Activated T-cell treated with anti-CD3 and anti-CD28 coated beads, Interleukin-2, amount 50 U/mL, for 4 hours (primary cell): ENCODE results near the gene MAPK1. TPM values are rescaled to one million over a fixed set of nuclear protein-coding genes. Genes with fewer than 3 reads are reported as not detected.
"Not testable (repeated sequence)": the region's sequence is repeated elsewhere in the genome, so short reads cannot be mapped to it uniquely, and the experiment has no call there.

ENCODE experiments used
- ATAC-seq, 2 donors: fragments of 200-7000 bp; cut with Tn5 transposase; one replicate each; pipeline ENCODE4 v1.10.0; 2021
- DNase-seq: peaks from one replicate; pipeline ENCODE4 v3.0.0-alpha.2; 2020
- H3K27me3 Mint-ChIP-seq: one replicate; pipeline ENCODE4 v1.8.0; 2021; ENCODE audit warnings: low read depth, mixed read lengths
- H3K36me3 Mint-ChIP-seq: one replicate; pipeline ENCODE4 v1.8.0; 2022; ENCODE audit warnings: mixed read lengths; ENCODE audit not compliant: insufficient read depth
- H3K4me1 Mint-ChIP-seq: one replicate; pipeline ENCODE4 v1.8.0; 2021; ENCODE audit warnings: low read depth, mixed read lengths
- H3K4me3 Mint-ChIP-seq: one replicate; pipeline ENCODE4 v1.8.0; 2021; ENCODE audit warnings: mild to moderate bottlenecking, moderate library complexity, mixed read lengths
- H3K9me3 Mint-ChIP-seq: one replicate; pipeline ENCODE4 v1.8.0; 2021; ENCODE audit warnings: mixed read lengths
- total RNA-seq, 3 donors: library from RNA; stranded (reverse); gene quantifications; one replicate each; pipeline ENCODE4 v1.2.1, GENCODE V29; 2021

The MAPK1 gene
- total RNA-seq, 3 donors from 2014 or later, result 136 to 165 (median 138) TPM

GRCh38 chr22:21761994-21762680, 105.3 kb downstream of the MAPK1 start:
- no peak for ATAC-seq
- peak overlapping the region; percentile 12 for H3K4me3 Mint-ChIP-seq
- H3K4me1 Mint-ChIP-seq, result peaks cover 67% of the 10 kb centered on the region
- no peaks in the 10 kb centered on the region for H3K27me3 Mint-ChIP-seq
- peaks cover 41% of the 10 kb centered on the region for H3K36me3 Mint-ChIP-seq
- no peak for DNase-seq
- H3K9me3 Mint-ChIP-seq, result no peaks in the 10 kb centered on the region

GRCh38 chr22:21761086-21761485, 106.4 kb downstream of the MAPK1 start:
- Mint-ChIP-seq H3K9me3 (no peaks in the 10 kb centered on the region), H3K27me3 (no peaks in the 10 kb centered on the region), H3K4me3 (no peak overlapping the region), H3K4me1 (peaks cover 58% of the 10 kb centered on the region), H3K36me3 (peaks cover 39% of the 10 kb centered on the region)
- peak; percentile 36 to 62 for ATAC-seq
- DNase-seq, result no peak

- H3K9me3 Mint-ChIP-seq, result no peaks in the 10 kb centered on the region
- peaks cover 40% of the 10 kb centered on the region for H3K36me3 Mint-ChIP-seq
- no peak for ATAC-seq
Observed at GRCh38 chr22:21760640-21761039, 106.8 kb downstream of the MAPK1 start.

GRCh38 chr22:21759646-21760376, 107.6 kb downstream of the MAPK1 start:
- Mint-ChIP-seq H3K9me3 (no peaks in the 10 kb centered on the region), H3K27me3 (no peaks in the 10 kb centered on the region), H3K4me1 (peaks cover 50% of the 10 kb centered on the region), H3K36me3 (peaks cover 37% of the 10 kb centered on the region), H3K4me3 (no peak overlapping the region)
- ATAC-seq (no peak), DNase-seq (no peak)

More at GRCh38 chr22:21760640-21761039, 106.8 kb downstream of the MAPK1 start:
- no peaks in the 10 kb centered on the region for H3K27me3 Mint-ChIP-seq
- no peak for DNase-seq
- no peak overlapping the region for H3K4me3 Mint-ChIP-seq
- H3K4me1 Mint-ChIP-seq, result peaks cover 57% of the 10 kb centered on the region

GRCh38 chr22:21759093-21759492, 108.4 kb downstream of the MAPK1 start:
- no peaks in the 10 kb centered on the region for H3K27me3 Mint-ChIP-seq
- no peak overlapping the region for H3K4me3 Mint-ChIP-seq
- peaks cover 34% of the 10 kb centered on the region for H3K36me3 Mint-ChIP-seq
- no peaks in the 10 kb centered on the region for H3K9me3 Mint-ChIP-seq
- H3K4me1 Mint-ChIP-seq, result peaks cover 43% of the 10 kb centered on the region
- no peak for ATAC-seq
- no peak for DNase-seq

- Mint-ChIP-seq H3K27me3 (no peaks in the 10 kb centered on the region), H3K4me3 (no peak overlapping the region), H3K36me3 (peaks cover 27% of the 10 kb centered on the region), H3K4me1 (peaks cover 35% of the 10 kb centered on the region), H3K9me3 (no peaks in the 10 kb centered on the region)
- DNase-seq (no peak), ATAC-seq (no peak)
Observed at GRCh38 chr22:21758091-21758864, 109.2 kb downstream of the MAPK1 start.

GRCh38 chr22:21755851-21756284, 111.6 kb downstream of the MAPK1 start:
- H3K9me3 Mint-ChIP-seq, result no peaks in the 10 kb centered on the region
- H3K27me3 Mint-ChIP-seq, result no peaks in the 10 kb centered on the region
- peaks cover 18% of the 10 kb centered on the region for H3K4me1 Mint-ChIP-seq
- DNase-seq (no peak), ATAC-seq (peak; percentile 38 to 63)
- H3K36me3 Mint-ChIP-seq, result peaks cover 23% of the 10 kb centered on the region
- no peak overlapping the region for H3K4me3 Mint-ChIP-seq

GRCh38 chr22:21754523-21754922, 112.9 kb downstream of the MAPK1 start:
- no peaks in the 10 kb centered on the region for H3K27me3 Mint-ChIP-seq
- no peak overlapping the region for H3K4me3 Mint-ChIP-seq
- ATAC-seq (no peak), DNase-seq (no peak)
- H3K9me3 Mint-ChIP-seq, result no peaks in the 10 kb centered on the region
- H3K36me3 Mint-ChIP-seq, result peaks cover 23% of the 10 kb centered on the region
- H3K4me1 Mint-ChIP-seq, result peaks cover 14% of the 10 kb centered on the region

GRCh38 chr22:21753374-21754111, 113.9 kb downstream of the MAPK1 start:
- DNase-seq (no peak), ATAC-seq (no peak)
- Mint-ChIP-seq H3K27me3 (no peaks in the 10 kb centered on the region), H3K36me3 (peaks cover 19% of the 10 kb centered on the region), H3K4me1 (peaks cover 11% of the 10 kb centered on the region), H3K4me3 (no peak overlapping the region), H3K9me3 (no peaks in the 10 kb centered on the region)

- no peaks in the 10 kb centered on the region for H3K9me3 Mint-ChIP-seq
- no peaks in the 10 kb centered on the region for H3K27me3 Mint-ChIP-seq
- no peak overlapping the region for H3K4me3 Mint-ChIP-seq
- H3K36me3 Mint-ChIP-seq, result peaks cover 10% of the 10 kb centered on the region
- no peak for ATAC-seq
- DNase-seq, result no peak
- H3K4me1 Mint-ChIP-seq, result peaks cover 9% of the 10 kb centered on the region
Observed at GRCh38 chr22:21752276-21752675, 115.2 kb downstream of the MAPK1 start.

- no peaks in the 10 kb centered on the region for H3K4me1 Mint-ChIP-seq
- H3K4me3 Mint-ChIP-seq, result no peak overlapping the region
- no peaks in the 10 kb centered on the region for H3K9me3 Mint-ChIP-seq
Observed at GRCh38 chr22:21745948-21746347, 121.5 kb downstream of the MAPK1 start.

GRCh38 chr22:21744917-21745316, 122.5 kb downstream of the MAPK1 start:
- not testable (repeated sequence) for H3K9me3 Mint-ChIP-seq, H3K36me3 Mint-ChIP-seq, DNase-seq, H3K4me1 Mint-ChIP-seq, H3K4me3 Mint-ChIP-seq, H3K27me3 Mint-ChIP-seq, ATAC-seq

More at GRCh38 chr22:21745948-21746347, 121.5 kb downstream of the MAPK1 start:
- Mint-ChIP-seq H3K36me3 (no peaks in the 10 kb centered on the region), H3K27me3 (no peaks in the 10 kb centered on the region)
- ATAC-seq, result no peak
- DNase-seq, result no peak

GRCh38 chr22:21741790-21742189, 125.7 kb downstream of the MAPK1 start:
- Mint-ChIP-seq H3K4me3 (no peak overlapping the region), H3K36me3 (no peaks in the 10 kb centered on the region), H3K9me3 (no peaks in the 10 kb centered on the region), H3K27me3 (no peaks in the 10 kb centered on the region), H3K4me1 (no peaks in the 10 kb centered on the region)
- no peak for ATAC-seq
- no peak for DNase-seq

- Mint-ChIP-seq H3K9me3 (no peaks in the 10 kb centered on the region), H3K4me1 (no peaks in the 10 kb centered on the region), H3K36me3 (no peaks in the 10 kb centered on the region), H3K27me3 (no peaks in the 10 kb centered on the region), H3K4me3 (no peak overlapping the region)
- no peak for ATAC-seq
- DNase-seq, result no peak
Observed at GRCh38 chr22:21741059-21741458, 126.4 kb downstream of the MAPK1 start.
